Aorta (tissue), 5 donors: Measurements from ENCODE around the gene OR13C5. TPM values are rescaled to one million over a fixed set of nuclear protein-coding genes. Genes with fewer than 3 reads are reported as not detected.
"Not testable (repeated sequence)": the region's sequence is repeated elsewhere in the genome, so short reads cannot be mapped to it uniquely, and the experiment has no call there.

Experiments used
- ATAC-seq: fragments of 200-7000 bp; cut with Tn5 transposase; one replicate; pipeline ENCODE4 v1.9.1; 2022; ENCODE audit warnings: moderate library complexity; ENCODE audit not compliant: low FRiP score
- DNase-seq, 2 donors: peaks; one replicate each; pipeline ENCODE4 v3.0.0-alpha.2; 2020
- H3K27ac ChIP-seq, 2 donors: one replicate each; pipeline ENCODE4 v1.5.1; 2013; ENCODE audit warnings: low read length in 2 of 2, mild to moderate bottlenecking in 2 of 2, moderate library complexity in 2 of 2, control low read depth in 1 of 2, inconsistent platforms in 1 of 2, low read depth in 1 of 2
- H3K27me3 ChIP-seq, 2 donors: one replicate each; pipeline ENCODE4 v1.6.1; 2013; ENCODE audit warnings: control low read depth in 1 of 2, low read length in 1 of 2, mild to moderate bottlenecking in 1 of 2, moderate library complexity in 1 of 2; ENCODE audit not compliant: insufficient read depth in 2 of 2, control insufficient read depth in 1 of 2
- H3K36me3 ChIP-seq, 2 donors: one replicate each; pipeline ENCODE4 v1.6.1; 2013; ENCODE audit warnings: control low read depth in 1 of 2, low read length in 1 of 2, mild to moderate bottlenecking in 1 of 2; ENCODE audit not compliant: insufficient read depth in 2 of 2, control insufficient read depth in 1 of 2
- H3K4me1 ChIP-seq, 2 donors: one replicate each; pipeline ENCODE4 v1.6.1; 2013; ENCODE audit warnings: low read length in 2 of 2, control low read depth in 1 of 2, mild to moderate bottlenecking in 1 of 2, moderate library complexity in 1 of 2; ENCODE audit not compliant: insufficient read depth in 2 of 2, control insufficient read depth in 1 of 2
- H3K4me3 ChIP-seq, 2 donors: one replicate each; pipeline ENCODE4 v1.5.1; 2013; ENCODE audit warnings: low read length in 2 of 2, control low read depth in 1 of 2, mild to moderate bottlenecking in 1 of 2
- H3K9me3 ChIP-seq: one replicate; pipeline ENCODE4 v1.6.1; 2013; ENCODE audit warnings: mild to moderate bottlenecking, low read length; ENCODE audit not compliant: control insufficient read depth
- WGBS, 2 donors: extraction: QIAGEN DNeasy Blood & Tissue Kit; methylation state at CpG; one replicate each; pipeline ENCODE4 v1.1.7; 2013; 5-methylcytosine and 5-hydroxymethylcytosine counted together
- intact Hi-C, 2 donors: fragments of 100-400 bp; cut with DNase I; formaldehyde crosslinking; loops; one replicate each; pipeline versions ENCODE4 v1.14.2 to v1.15.0; 2022
- polyA plus RNA-seq, 2 donors: library from polyadenylated mRNA; stranded (reverse); fragments of 200-250 nt; gene quantifications; one replicate each; pipeline ENCODE4 v1.2.3, GENCODE V29; 2013
- total RNA-seq, 2 donors: library from RNA; stranded (reverse); fragmentation: NEBNext Ultra II Directional; extraction: Animal tissue kit (Norgen Biotek cat#: 25700); gene quantifications; one replicate each; pipeline ENCODE4 v1.2.1, GENCODE V29; 2021
- donor health status: healthy with polysubstance abuse.
- donor health status: Bipolar disorder and iron deficiency.
- donor health status: DM: no; HTN: no; CAD: no.
- donor health status: DM: no; HTN: no; CAD: no.
- donor health status: DM: yes; HTN: yes; CAD: no.

The OR13C5 gene
- total and polyA plus RNA-seq, 4 donors: not detected

DNA sequence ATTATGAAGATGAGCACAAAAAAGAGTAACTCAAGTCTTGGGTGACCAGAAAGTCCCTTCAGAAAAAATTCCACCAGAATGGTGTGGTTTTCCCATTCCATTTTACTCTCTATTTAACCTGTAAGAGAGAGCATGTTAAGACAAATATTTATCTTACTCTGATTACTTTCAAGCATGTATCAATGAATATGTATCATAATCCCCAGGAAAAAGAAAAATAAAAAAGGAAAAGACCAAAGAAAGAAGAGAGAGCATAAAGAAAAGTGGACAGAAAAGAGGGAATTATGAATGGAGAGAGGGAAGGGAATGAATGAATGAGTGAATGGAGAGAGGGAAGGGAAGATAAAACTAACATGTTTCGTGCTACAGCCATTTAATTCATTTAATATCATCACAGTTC is 6.3 kb upstream of the OR13C5 start, which contains the start of gene OR13C2:
OR13C2 (minus strand) TSS at position 101 of the 400 bp plus-strand sequence; CDS start at position 101, 0 bp downstream.
- H3K27ac ChIP-seq, H3K4me1 ChIP-seq, H3K36me3 ChIP-seq, H3K4me3 ChIP-seq, ATAC-seq, H3K27me3 ChIP-seq, H3K9me3 ChIP-seq, DNase-seq, intact Hi-C loops: not testable (repeated sequence)
- 57 to 73% methylated on average over 1 of the region's 1 CpG for WGBS, 2 donors

DNA sequence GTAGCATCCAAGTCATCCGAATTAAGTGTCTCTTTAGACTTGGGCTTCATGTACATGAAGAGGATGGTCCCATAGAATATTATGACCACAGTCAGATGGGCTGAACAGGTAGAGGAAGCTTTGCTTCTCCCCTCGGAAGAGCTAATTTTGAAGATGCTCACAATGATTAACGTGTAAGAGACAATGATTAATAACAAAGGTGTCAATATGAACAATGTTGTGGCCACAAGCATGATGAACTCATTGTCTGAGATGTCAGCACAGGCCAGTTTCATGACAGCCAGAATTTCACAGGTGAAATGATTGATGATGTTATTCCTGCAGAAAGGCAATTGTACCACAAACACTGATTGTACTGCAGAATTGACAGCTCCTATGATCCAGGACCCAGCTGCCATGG is 5.6 kb upstream of the OR13C5 start:
- H3K4me3 ChIP-seq: no peak overlapping the region
- 75 to 78% methylated on average over 3 of the region's 3 CpGs for WGBS, 2 donors
- H3K9me3 ChIP-seq: no peaks in the 10 kb centered on the region
- H3K36me3 ChIP-seq: no peaks in the 10 kb centered on the region
- H3K27me3 ChIP-seq: no peaks in the 10 kb centered on the region
- no peaks in the 10 kb centered on the region for H3K4me1 ChIP-seq
- intact Hi-C loops: no loop called here
- H3K27ac ChIP-seq: no peak overlapping the region
- ATAC-seq (no peak), DNase-seq (no peak)

DNA sequence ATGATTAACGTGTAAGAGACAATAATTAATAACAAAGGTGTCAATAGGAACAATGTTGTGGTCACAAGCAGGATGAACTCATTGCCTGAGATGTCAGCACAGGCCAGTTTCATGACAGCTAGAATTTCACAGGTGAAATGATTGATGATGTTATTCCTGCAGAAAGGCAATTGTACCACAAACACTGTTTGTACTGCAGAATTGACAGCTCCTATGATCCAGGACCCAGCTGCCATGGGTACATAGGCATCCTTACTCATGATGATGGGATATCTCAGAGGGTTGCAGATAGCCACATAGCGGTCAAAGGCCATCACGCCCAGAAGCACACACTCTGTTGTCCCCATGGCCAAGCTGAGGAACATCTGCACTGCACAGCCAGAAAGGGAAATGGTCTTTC is 464 bp downstream of the OR13C5 start:
- H3K27me3 ChIP-seq, H3K9me3 ChIP-seq, H3K27ac ChIP-seq, H3K4me3 ChIP-seq, H3K4me1 ChIP-seq, ATAC-seq, DNase-seq, H3K36me3 ChIP-seq, intact Hi-C loops: not testable (repeated sequence)
- 44 to 71% methylated on average over 1 to 3 of the region's 3 CpGs for WGBS, 2 donors

DNA sequence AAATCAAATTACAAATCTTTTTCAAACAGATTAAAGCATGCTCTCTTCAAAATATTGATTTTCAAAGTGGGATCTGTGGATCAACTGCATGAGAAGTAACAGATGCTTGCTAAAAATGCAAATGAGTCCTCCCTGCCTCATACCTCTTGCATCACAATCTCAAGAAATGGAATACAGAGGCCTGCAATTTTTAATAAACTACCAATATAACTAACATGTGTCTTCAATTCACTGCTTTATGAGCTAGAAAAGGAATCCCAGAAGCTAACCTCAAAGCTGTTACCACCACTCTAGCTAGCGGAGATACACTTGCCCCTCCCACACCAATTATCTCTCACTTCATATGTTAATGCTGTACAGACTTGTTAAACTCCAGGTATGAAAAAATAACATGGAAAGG is 9.6 kb downstream of the OR13C5 start:
- Histone ChIP-seq H3K4me3 (no peak overlapping the region), H3K9me3 (no peaks in the 10 kb centered on the region), H3K36me3 (no peaks in the 10 kb centered on the region), H3K4me1 (no peaks in the 10 kb centered on the region), H3K27me3 (no peaks in the 10 kb centered on the region), H3K27ac (no peak overlapping the region)
- DNase-seq: no peak
- 48 to 75% methylated on average over 1 of the region's 1 CpG for WGBS, 2 donors
- intact Hi-C loops: no loop called here
- ATAC-seq: no peak

DNA sequence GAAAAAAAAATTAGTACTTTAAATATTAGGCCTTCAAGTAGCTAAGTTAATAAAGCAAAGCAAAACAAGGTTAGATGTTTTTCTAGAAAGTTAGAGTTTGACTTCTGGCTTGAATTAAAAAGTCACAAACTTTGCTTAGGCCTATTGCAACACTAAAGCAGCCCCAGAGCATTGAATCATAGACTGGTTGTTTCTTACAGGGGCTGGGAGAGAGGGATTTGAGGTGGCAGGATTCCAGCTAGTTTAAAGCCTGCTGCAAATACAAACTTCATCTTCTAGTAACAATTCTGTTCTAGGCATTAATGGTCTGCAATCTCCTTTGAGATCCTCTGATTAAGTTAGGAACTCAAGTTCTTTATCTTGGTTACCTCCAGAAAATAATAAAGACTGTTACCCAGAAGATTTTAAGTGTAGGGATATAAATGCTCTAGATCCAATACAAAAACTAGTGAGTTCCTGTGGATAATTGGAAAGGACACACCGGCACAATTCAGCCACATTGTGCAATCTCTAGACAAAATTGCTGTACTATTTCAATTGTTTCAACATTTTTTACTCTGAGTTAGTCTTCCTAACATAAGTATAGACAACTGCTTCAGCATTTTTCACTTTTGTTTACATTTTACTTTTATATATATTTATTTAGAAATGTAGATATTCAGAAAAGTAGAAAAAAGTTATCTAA is 12.6 kb downstream of the OR13C5 start:
- peak; percentile 77 for ATAC-seq
- Histone ChIP-seq H3K4me1 (no peaks in the 10 kb centered on the region), H3K27ac (no peak overlapping the region), H3K4me3 (no peak overlapping the region), H3K27me3 (no peaks in the 10 kb centered on the region), H3K36me3 (no peaks in the 10 kb centered on the region), H3K9me3 (no peaks in the 10 kb centered on the region)
- intact Hi-C loops: no loop called here
- no peak for DNase-seq
- 52 to 85% methylated on average over 1 of the region's 1 CpG for WGBS, 2 donors

DNA sequence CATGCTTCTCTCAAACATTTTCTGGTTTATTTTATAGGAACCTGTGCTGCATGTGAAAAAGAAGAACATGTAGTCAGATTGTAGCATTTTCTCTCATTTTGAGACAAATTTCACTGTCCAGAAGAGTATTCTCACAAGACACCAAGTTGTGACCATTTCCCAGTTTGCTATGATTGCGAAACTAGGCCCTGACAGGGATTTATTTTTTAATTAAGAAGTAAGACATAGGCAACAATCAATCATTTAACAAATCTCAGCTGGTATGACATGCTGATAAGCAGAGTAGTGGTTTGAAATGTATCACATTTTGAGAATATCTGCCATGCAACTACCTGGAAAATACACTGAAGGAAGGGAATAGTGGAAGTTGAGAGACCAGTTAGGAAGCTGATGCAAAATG is 18.7 kb downstream of the OR13C5 start:
- no peaks in the 10 kb centered on the region for H3K4me1 ChIP-seq
- DNase-seq (no peak), ATAC-seq (no peak)
- intact Hi-C loops: no loop called here
- H3K36me3 ChIP-seq: no peaks in the 10 kb centered on the region
- no peaks in the 10 kb centered on the region for H3K9me3 ChIP-seq
- H3K27ac ChIP-seq: no peak overlapping the region
- H3K27me3 ChIP-seq: no peaks in the 10 kb centered on the region
- 84 to 90% methylated on average over 1 of the region's 1 CpG for WGBS, 2 donors
- H3K4me3 ChIP-seq: no peak overlapping the region

DNA sequence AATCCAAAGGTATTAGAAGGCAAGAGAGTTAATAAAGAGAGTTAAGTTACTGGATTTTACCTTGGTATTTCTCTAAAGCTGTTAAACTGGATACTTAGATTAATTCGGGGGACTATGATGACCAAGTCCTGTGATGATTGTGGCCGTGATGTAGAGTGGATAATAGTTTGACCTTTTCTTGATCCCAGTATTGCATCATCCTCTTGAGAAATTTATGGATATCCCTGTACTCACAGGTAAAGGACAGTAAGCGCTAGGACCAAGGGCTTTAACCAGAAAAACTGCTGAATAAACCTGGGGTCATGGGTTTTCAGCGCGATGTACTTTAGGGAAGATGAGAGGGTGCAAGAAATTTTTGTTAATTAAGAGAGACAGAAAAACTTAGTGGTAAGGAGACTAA is 21.9 kb downstream of the OR13C5 start:
- DNase-seq (no peak), ATAC-seq (no peak)
- 85 to 86% methylated on average over 5 of the region's 5 CpGs for WGBS, 2 donors
- Histone ChIP-seq H3K27ac (no peak overlapping the region), H3K4me3 (no peak overlapping the region), H3K4me1 (no peaks in the 10 kb centered on the region), H3K36me3 (no peaks in the 10 kb centered on the region), H3K27me3 (no peaks in the 10 kb centered on the region), H3K9me3 (no peaks in the 10 kb centered on the region)
- intact Hi-C loops: no loop called here

DNA sequence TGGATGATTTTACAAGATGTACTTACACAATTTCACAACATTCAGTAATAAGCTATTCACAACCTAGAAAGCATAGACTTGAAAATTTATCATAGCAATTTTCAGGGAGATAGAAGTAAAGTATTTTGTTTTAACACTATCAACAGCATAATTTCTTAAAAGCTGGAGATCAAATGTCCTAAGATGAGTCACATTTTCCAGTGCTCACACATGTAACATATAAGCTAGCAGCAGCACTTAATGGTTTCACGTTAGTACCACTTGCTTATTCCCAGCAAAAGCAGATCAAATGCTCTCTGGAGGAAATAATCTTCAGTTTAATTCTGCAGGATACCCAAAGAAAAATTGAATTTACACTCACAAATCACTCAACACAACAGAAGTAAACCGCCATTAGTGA is 23.8 kb downstream of the OR13C5 start:
- Histone ChIP-seq H3K36me3 (no peaks in the 10 kb centered on the region), H3K27me3 (no peaks in the 10 kb centered on the region), H3K4me1 (no peaks in the 10 kb centered on the region), H3K4me3 (no peak overlapping the region), H3K27ac (no peak overlapping the region), H3K9me3 (no peaks in the 10 kb centered on the region)
- ATAC-seq (no peak), DNase-seq (no peak)
- intact Hi-C loops: no loop called here
- 62 to 66% methylated on average over 2 of the region's 2 CpGs for WGBS, 2 donors

DNA sequence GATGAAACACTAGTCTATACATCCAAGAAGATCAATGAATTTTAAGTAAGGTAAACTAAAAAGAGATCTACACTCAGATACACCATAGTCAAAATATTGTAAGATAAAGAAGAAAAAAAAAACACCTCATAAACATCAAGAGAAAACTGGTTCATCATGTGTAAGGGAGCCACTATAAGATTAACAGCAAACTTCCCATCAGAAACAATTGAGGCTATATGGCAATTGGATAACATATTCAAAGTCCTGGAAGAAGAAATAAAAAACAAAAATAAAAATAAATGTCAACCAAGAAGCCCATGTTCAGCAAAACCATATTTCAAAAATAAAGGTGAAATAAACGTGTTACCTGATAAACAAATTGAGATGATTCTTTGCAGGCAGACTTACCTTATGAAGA is 26.6 kb downstream of the OR13C5 start:
- intact Hi-C loops: no loop called here
- Histone ChIP-seq H3K27ac (no peak overlapping the region), H3K9me3 (no peaks in the 10 kb centered on the region), H3K27me3 (no peaks in the 10 kb centered on the region), H3K36me3 (no peaks in the 10 kb centered on the region), H3K4me1 (no peaks in the 10 kb centered on the region), H3K4me3 (no peak overlapping the region)
- no peak for ATAC-seq
- no peak for DNase-seq
- 46 to 64% methylated on average over 1 of the region's 1 CpG for WGBS, 2 donors
